Sigmoid colon (tissue), 7 donors: ENCODE results near the gene CLCN7. TPM values are rescaled to one million over a fixed set of nuclear protein-coding genes. Genes with fewer than 3 reads are reported as not detected.

Source experiments
- DNase-seq: peaks from one replicate; pipeline ENCODE4 v3.0.0-alpha.2; 2019
- H3K27ac ChIP-seq, 4 donors: fragments of 200-600 bp; sonication (generic); one replicate each; pipeline ENCODE4 v1.5.1; 2016 to 2019; ENCODE audit warnings: mild to moderate bottlenecking in 1 of 4
- H3K27me3 ChIP-seq, 3 donors: fragments of 200-600 bp; sonication (generic); one replicate each; pipeline ENCODE4 v1.5.1; 2019; ENCODE audit warnings: mild to moderate bottlenecking in 1 of 3
- H3K36me3 ChIP-seq, 4 donors: fragments of 200-600 bp; sonication (generic); one replicate each; pipeline ENCODE4 v1.5.1; 2016 to 2019
- H3K4me1 ChIP-seq, 4 donors: fragments of 200-600 bp; sonication (generic); one replicate each; pipeline ENCODE4 v1.5.1; 2017 to 2019
- H3K4me3 ChIP-seq, 4 donors: fragments of 200-600 bp; sonication (generic); one replicate each; pipeline ENCODE4 v1.5.1; 2017 to 2019; ENCODE audit warnings: mild to moderate bottlenecking in 2 of 4, moderate library complexity in 1 of 4
- H3K9me3 ChIP-seq, 4 donors: fragments of 200-600 bp in 3 of 4; sonication (generic) in 3 of 4; one replicate each; pipeline versions ENCODE4 v1.5.1 to v1.6.1; 2013 to 2019
- CTCF ChIP-seq, 4 experiments: fragments of 450-650 bp in 3 of 4; fragments of 200-600 bp in 1 of 4; IDR thresholded peaks; one replicate each; pipeline ENCODE4 v1.5.1; 2016 to 2019; ENCODE audit warnings: antibody characterized with exemption in 4 of 4, mild to moderate bottlenecking in 3 of 4, moderate library complexity in 2 of 4
- EP300 ChIP-seq, 4 donors: sonication (generic); formaldehyde crosslinking; IDR thresholded peaks; one replicate each; pipeline ENCODE4 v1.6.1; 2017; ENCODE audit warnings: antibody characterized with exemption in 4 of 4
- POLR2A ChIP-seq, 2 donors: fragments of 450-650 bp; IDR thresholded peaks; one replicate each; pipeline ENCODE4 v1.6.1; 2016; ENCODE audit warnings: antibody characterized with exemption in 2 of 2, mild to moderate bottlenecking in 2 of 2, moderate library complexity in 2 of 2
- POLR2AphosphoS5 ChIP-seq, 4 donors: sonication (generic); formaldehyde crosslinking; IDR thresholded peaks; one replicate each; pipeline ENCODE4 v1.6.1; 2017; ENCODE audit warnings: antibody characterized with exemption in 4 of 4
- WGBS, 2 donors: extraction: QIAGEN DNeasy Blood & Tissue Kit; methylation state at CpG; one replicate each; pipeline ENCODE4 v1.1.7; 2013; 5-methylcytosine and 5-hydroxymethylcytosine counted together
- intact Hi-C: fragments of 100-400 bp; cut with DNase I; formaldehyde crosslinking; loops from one replicate; pipeline ENCODE4 v1.15.1; 2023
- polyA plus RNA-seq, 3 donors: library from polyadenylated mRNA; stranded (reverse); fragments of 200-250 nt; gene quantifications; one replicate each; pipeline ENCODE4 v1.2.3, GENCODE V29; 2013
- total RNA-seq, 4 donors: library from RNA; depleted of rRNA; stranded (reverse); fragments of >200 nt; gene quantifications; one replicate each; pipeline ENCODE4 v1.1.0, GENCODE V29; 2016
- donor health status: healthy with polysubstance abuse.
- donor health status: Bipolar disorder and iron deficiency.
- donor health status: healthy.

Gene CLCN7
- total and polyA plus RNA-seq, 7 donors = 4.2 to 78.7 (median 38.7) TPM

GRCh38 chr16:1518626-1519135 is 43.9 kb upstream of the CLCN7 start:
- Histone ChIP-seq H3K27ac (no peak overlapping the region), H3K36me3 (peaks cover 9 to 66% (median 15%) of the 10 kb centered on the region in 4 donors), H3K27me3 (no peaks in the 10 kb centered on the region), H3K4me3 (no peak overlapping the region), H3K4me1 (no peaks in the 10 kb centered on the region), H3K9me3 (no peaks in the 10 kb centered on the region)
- WGBS, 2 donors = 93 to 94% methylated on average over 16 of the region's 16 CpGs
- no peak for DNase-seq
- intact Hi-C loops = no loop called here
- TF ChIP-seq EP300 (IDR thresholded peaks at IDR 0.05) (no peak), POLR2A (IDR thresholded peaks at IDR 0.05) (no peak), POLR2AphosphoS5 (IDR thresholded peaks at IDR 0.05) (no peak), CTCF (IDR thresholded peaks at IDR 0.05) (no peak)

- 81 to 98% methylated on average over 3 of the region's 3 CpGs for WGBS, 2 donors
Observed at GRCh38 chr16:1514507-1514906, 39.7 kb upstream of the CLCN7 start.

GRCh38 chr16:1512774-1513173 is 37.9 kb upstream of the CLCN7 start:
- H3K4me1 ChIP-seq = peaks cover 0 to 7% (median 0%) of the 10 kb centered on the region in 4 donors
- H3K36me3 ChIP-seq = peaks cover 0 to 36% (median 4%) of the 10 kb centered on the region in 4 donors
- DNase-seq = no peak
- TF ChIP-seq CTCF (IDR thresholded peaks at IDR 0.05) (no peak), POLR2AphosphoS5 (IDR thresholded peaks at IDR 0.05) (no peak), POLR2A (IDR thresholded peaks at IDR 0.05) (no peak), EP300 (IDR thresholded peaks at IDR 0.05) (no peak)
- H3K27me3 ChIP-seq = no peaks in the 10 kb centered on the region
- 93 to 96% methylated on average over 15 of the region's 15 CpGs for WGBS, 2 donors
- no peak overlapping the region for H3K27ac ChIP-seq
- no peak overlapping the region for H3K4me3 ChIP-seq
- H3K9me3 ChIP-seq = no peaks in the 10 kb centered on the region
- intact Hi-C loops = no loop called here

More at GRCh38 chr16:1514507-1514906, 39.7 kb upstream of the CLCN7 start:
- peaks cover 0 to 51% (median 6%) of the 10 kb centered on the region in 4 donors for H3K36me3 ChIP-seq
- H3K27ac ChIP-seq = no peak overlapping the region
- intact Hi-C loops = no loop called here
- no peak for DNase-seq
- H3K27me3 ChIP-seq = no peaks in the 10 kb centered on the region
- no peak for TF ChIP-seq POLR2A (IDR thresholded peaks at IDR 0.05)
- TF ChIP-seq EP300 (IDR thresholded peaks at IDR 0.05) = no peak
- no peak for TF ChIP-seq POLR2AphosphoS5 (IDR thresholded peaks at IDR 0.05)
- no peak for TF ChIP-seq CTCF (IDR thresholded peaks at IDR 0.05)
- no peaks in the 10 kb centered on the region for H3K9me3 ChIP-seq
- no peak overlapping the region for H3K4me3 ChIP-seq
- H3K4me1 ChIP-seq = peaks cover 0 to 2% (median 0%) of the 10 kb centered on the region in 4 donors

GRCh38 chr16:1511662-1512569 is 37.1 kb upstream of the CLCN7 start:
- TF ChIP-seq POLR2AphosphoS5 (IDR thresholded peaks at IDR 0.05) (no peak), EP300 (IDR thresholded peaks at IDR 0.05) (no peak), CTCF (IDR thresholded peaks at IDR 0.05) (no peak), POLR2A (IDR thresholded peaks at IDR 0.05) (no peak)
- Histone ChIP-seq H3K36me3 (peaks cover 0 to 40% (median 4%) of the 10 kb centered on the region in 4 donors), H3K27ac (no peak overlapping the region), H3K9me3 (no peaks in the 10 kb centered on the region), H3K4me1 (peaks cover 0 to 7% (median 0%) of the 10 kb centered on the region in 4 donors), H3K27me3 (no peaks in the 10 kb centered on the region), H3K4me3 (no peak overlapping the region)
- 89% methylated on average over 30 of the region's 30 CpGs for WGBS, 2 donors
- no peak for DNase-seq
- intact Hi-C loops = no loop called here
